ENCODE data around the gene C3. TPM values are rescaled to one million over a fixed set of nuclear protein-coding genes. Genes with fewer than 3 reads are reported as not detected.
A peak's percentile ranks its signal among the peaks of the same experiment; 100 is the strongest.

The C3 gene
- total and polyA plus RNA-seq, 2 experiments from 2014 or later = 5.1 to 17.7 TPM

GRCh38 chr19:6739883-6740588 is 19.6 kb upstream of the C3 start (continued):
- TF ChIP-seq POLR2AphosphoS5 (IDR thresholded peaks at IDR 0.05; ENCODE audit: low read depth) = no peak
- no peak for TF ChIP-seq CTCF (conservative IDR thresholded peaks at IDR 0.05; ENCODE audit: low read depth in 2 of 2)
- TF ChIP-seq ETS1 (IDR thresholded peaks at IDR 0.05) = no peak
- TF ChIP-seq ZNF331 (CRISPR knock-in tag; IDR thresholded peaks at IDR 0.05; ENCODE audit: low read depth) = no peak
- TF ChIP-seq CREB1 (CRISPR knock-in tag; IDR thresholded peaks at IDR 0.05; ENCODE audit: low read depth) = no peak
- no peak for TF ChIP-seq EZH2 (IDR thresholded peaks at IDR 0.05; ENCODE audit: low read depth, unreplicated experiment)

- H3K36me3 Mint-ChIP-seq (ENCODE audit: low read depth) = peaks cover 23% of the 10 kb centered on the region
- peak within 1 kb of the TSS; percentile 95 for H3K27ac ChIP-seq (ENCODE audit: low read depth)
These were observed 19.0 kb upstream of the C3 start, which contains the start of gene TRIP10 for GRCh38 chr19:6739390-6739882. Gene TRIP10, plus strand, starts transcription at chr19:6739680. Its CDS starts 82 bp downstream, at chr19:6739762.

GRCh38 chr19:6738787-6739389 is 18.4 kb upstream of the C3 start:
- Histone ChIP-seq H3K4me3 (peak overlapping the region; percentile 58), H3K9me2 (ENCODE audit: insufficient read depth) (no peaks in the 10 kb centered on the region), H4K20me1 (replicated peaks; ENCODE audit: insufficient read depth) (peaks cover 15% of the 10 kb centered on the region; the same call in 1 of the 2 replicates), H3K4me2 (peak overlapping the region; percentile 95), H3K4me1 (ENCODE audit: insufficient read depth) (peaks cover 36% of the 10 kb centered on the region), H3K27me3 (ENCODE audit: insufficient read depth) (no peaks in the 10 kb centered on the region), H3F3A (replicated peaks; ENCODE audit: low read depth) (0 out of 2 replicates have a peak, but pooled peaks cover 11% of the 10 kb centered on the region), H3K36me3 (ENCODE audit: insufficient read depth) (0 out of 2 replicates have a peak, but pooled peaks cover 12% of the 10 kb centered on the region), H2AFZ (peak overlapping the region; percentile 89), H3K27ac (ENCODE audit: low read depth) (peak overlapping the region; percentile 95), H3K79me2 (replicated peaks; ENCODE audit: insufficient read depth) (peaks cover 34% of the 10 kb centered on the region)
- ATAC-seq (no peak), DNase-seq (ENCODE audit: low spot score) (peak; percentile 67)
- no peaks in the 10 kb centered on the region for H3K9me3 Mint-ChIP-seq
- H3K27ac Mint-ChIP-seq = peak overlapping the region; percentile 95
- peaks cover 19% of the 10 kb centered on the region for H3K36me3 Mint-ChIP-seq (ENCODE audit: low read depth)
- H3K4me1 Mint-ChIP-seq = peaks cover 51% of the 10 kb centered on the region
- peaks cover 20% of the 10 kb centered on the region for H3K27me3 Mint-ChIP-seq (ENCODE audit: insufficient read depth, low read depth, poor library complexity)
- H3K4me3 Mint-ChIP-seq = peak overlapping the region; percentile 95
- TF ChIP-seq ZNF114 (CRISPR knock-in tag; IDR thresholded peaks at IDR 0.05) (no peak), ZNF331 (CRISPR knock-in tag; IDR thresholded peaks at IDR 0.05; ENCODE audit: low read depth) (no peak), POLR2AphosphoS5 (IDR thresholded peaks at IDR 0.05; ENCODE audit: low read depth) (no peak), ETS1 (IDR thresholded peaks at IDR 0.05) (no peak), REST (IDR thresholded peaks at IDR 0.05; ENCODE audit: unreplicated experiment) (no peak), CTCF (conservative IDR thresholded peaks at IDR 0.05; ENCODE audit: low read depth in 2 of 2) (no peak)

More at GRCh38 chr19:6739390-6739882, 19.0 kb upstream of the C3 start, which contains the start of gene TRIP10:
- H3K27me3 Mint-ChIP-seq (ENCODE audit: insufficient read depth, low read depth, poor library complexity) = peaks cover 20% of the 10 kb centered on the region
- Histone ChIP-seq H3K9me2 (ENCODE audit: insufficient read depth) (no peaks in the 10 kb centered on the region), H3K36me3 (ENCODE audit: insufficient read depth) (peaks cover 18% of the 10 kb centered on the region; the same call in 1 of the 2 replicates), H4K20me1 (replicated peaks; ENCODE audit: insufficient read depth) (peaks cover 15% of the 10 kb centered on the region; the same call in 1 of the 2 replicates), H3F3A (replicated peaks; ENCODE audit: low read depth) (0 out of 2 replicates have a peak, but pooled peaks cover 11% of the 10 kb centered on the region), H3K4me1 (ENCODE audit: insufficient read depth) (peaks cover 36% of the 10 kb centered on the region), H3K79me2 (replicated peaks; ENCODE audit: insufficient read depth) (peaks cover 34% of the 10 kb centered on the region), H3K4me2 (peak within 1 kb of the TSS; percentile 96), H2AFZ (peak within 1 kb of the TSS; percentile 89), H3K4me3 (peak within 1 kb of the TSS; percentile 94), H3K27me3 (ENCODE audit: insufficient read depth) (no peaks in the 10 kb centered on the region)
- ATAC-seq (peak; percentile 0; the same call in 1 of the 3 replicates), DNase-seq (ENCODE audit: low spot score) (peak; percentile 84)
- 0 out of 2 replicates have a peak, but pooled peaks have one; percentile 10 for TF ChIP-seq CREB1 (CRISPR knock-in tag; IDR thresholded peaks at IDR 0.05; ENCODE audit: low read depth)
- TF ChIP-seq ZNF114 (CRISPR knock-in tag; IDR thresholded peaks at IDR 0.05) = no peak
- H3K4me3 Mint-ChIP-seq = peak within 1 kb of the TSS; percentile 95
- H3K4me1 Mint-ChIP-seq = peaks cover 53% of the 10 kb centered on the region
- no peaks in the 10 kb centered on the region for H3K9me3 Mint-ChIP-seq
- peak within 1 kb of the TSS; percentile 95 for H3K27ac Mint-ChIP-seq

Measured in GM23338 (cell line).